HCT116 (cell line): ENCODE results near the gene FAM171A1. TPM values are rescaled to one million over a fixed set of nuclear protein-coding genes. Genes with fewer than 3 reads are reported as not detected.

Source experiments
- ATAC-seq: fragments of 200-7000 bp; cut with Tn5 transposase; 2 replicates; pipeline ENCODE4 v1.9.1; 2020; ENCODE audit warnings: mild to moderate bottlenecking, moderate library complexity
- BruUV-seq: library from RNA; stranded (reverse); fragments of 400-500 nt; replicated peaks from 2 replicates; lab custom pipeline; 2021; lab: Mats Ljungman, UMichigan
- CTCF ChIA-PET: fragments of 300-600 bp; sonication (Branson Sonifier 250); formaldehyde crosslinking; loops from one replicate; lab custom pipeline; 2021; ENCODE audit warnings: antibody characterized with exemption; lab: Charles Lee
- POLR2A ChIA-PET: fragments of 300-600, 350-600 bp; sonication (Branson Sonifier 250); formaldehyde crosslinking; loops from one replicate; lab custom pipeline; 2021; ENCODE audit warnings: antibody characterized with exemption; lab: Charles Lee
- RAD21 ChIA-PET, 2 experiments: fragments of 300-600 bp; sonication (Branson Sonifier 250); formaldehyde crosslinking; loops; one replicate each; lab custom pipeline; 2023; ENCODE audit warnings: low total read pairs in 2 of 2; ENCODE audit not compliant: uncharacterized antibody in 2 of 2, unreplicated experiment in 2 of 2, low non-redundant PET in 1 of 2; lab: Charles Lee
- DNase-seq: peaks from one replicate; pipeline ENCODE4 v3.0.0-alpha.2; 2010; ENCODE audit warnings: low read depth, low spot score
- H2AFZ ChIP-seq: fragments of 200-600 bp; shearing (Covaris generic), sonication (generic); 2 replicates; pipeline ENCODE4 v1.6.1; 2017; ENCODE audit warnings: low read depth, mixed run types, mixed read lengths, antibody characterized with exemption, low read length; ENCODE audit not compliant: poor library complexity, severe bottlenecking
- H3K27ac ChIP-seq: 2 replicates; pipeline ENCODE4 v1.5.1; 2012; ENCODE audit warnings: low read depth, low read length
- H3K27me3 ChIP-seq: fragments of 200-600 bp; sonication (generic); 2 replicates; pipeline ENCODE4 v1.6.1; 2016; ENCODE audit warnings: mixed run types, low read length, mixed read lengths; ENCODE audit not compliant: insufficient read depth
- H3K36me3 ChIP-seq, 2 experiments: fragments of 200-500 bp in 1 of 2; fragments of 200-600 bp in 1 of 2; sonication (Bioruptor generic) in 1 of 2; sonication (generic) in 1 of 2; 2 replicates each; pipeline versions ENCODE4 v1.5.1 to v1.6.1; 2014 to 2016; ENCODE audit warnings: low read length in 2 of 2, inconsistent platforms in 1 of 2, mixed read lengths in 1 of 2, mixed run types in 1 of 2; ENCODE audit not compliant: insufficient read depth in 2 of 2, control insufficient read depth in 1 of 2
- H3K4me1 ChIP-seq, 2 experiments: fragments of 200-600 bp in 1 of 2; sonication (generic) in 1 of 2; 2 replicates each; pipeline versions ENCODE4 v1.5.1 to v1.6.1; 2012 to 2017; ENCODE audit warnings: low read length in 2 of 2, inconsistent platforms in 1 of 2, mild to moderate bottlenecking in 1 of 2, mixed read lengths in 1 of 2, mixed run types in 1 of 2, moderate library complexity in 1 of 2; ENCODE audit not compliant: insufficient read depth in 2 of 2, control insufficient read depth in 1 of 2
- H3K4me2 ChIP-seq: fragments of 200-600 bp; sonication (generic); 2 replicates; pipeline ENCODE4 v1.6.1; 2017; ENCODE audit warnings: mixed run types, low read length, mixed read lengths
- H3K4me3 ChIP-seq, 2 experiments: fragments of 200-600 bp in 1 of 2; sonication (generic) in 1 of 2; replicated peaks in 1 of 2; 2 replicates each; pipeline ENCODE4 v1.5.1; 2011 to 2016; ENCODE audit warnings: low read length in 2 of 2, control low read depth in 1 of 2, low read depth in 1 of 2, mild to moderate bottlenecking in 1 of 2, mixed read lengths in 1 of 2, mixed run types in 1 of 2
- H3K79me2 ChIP-seq: fragments of 200-600 bp; sonication (generic); 2 replicates; pipeline ENCODE4 v1.6.1; 2017; ENCODE audit warnings: mild to moderate bottlenecking, mixed run types, low read length, moderate library complexity, mixed read lengths; ENCODE audit not compliant: insufficient read depth
- H3K9ac ChIP-seq: fragments of 200-600 bp; sonication (generic); 2 replicates; pipeline ENCODE4 v1.6.1; 2016; ENCODE audit warnings: low read length, mixed read lengths
- H3K9me2 ChIP-seq: fragments of 200-600 bp; sonication (generic), shearing (Covaris generic); 2 replicates; pipeline ENCODE4 v1.6.1; 2017; ENCODE audit warnings: mixed run types, mild to moderate bottlenecking, moderate library complexity; ENCODE audit not compliant: insufficient read depth
- H3K9me3 ChIP-seq, 2 experiments: fragments of 200-500 bp in 1 of 2; fragments of 200-600 bp in 1 of 2; sonication (Bioruptor generic) in 1 of 2; sonication (generic) in 1 of 2; 2 replicates each; pipeline ENCODE4 v1.6.1; 2014 to 2017; ENCODE audit warnings: low read length in 2 of 2, mixed read lengths in 2 of 2, inconsistent platforms in 1 of 2, low read depth in 1 of 2, mild to moderate bottlenecking in 1 of 2, mixed run types in 1 of 2, moderate library complexity in 1 of 2; ENCODE audit not compliant: control insufficient read depth in 1 of 2, insufficient read depth in 1 of 2
- H4K20me1 ChIP-seq: fragments of 200-600 bp; sonication (generic), shearing (Covaris generic); 2 replicates; pipeline ENCODE4 v1.6.1; 2017; ENCODE audit warnings: mixed run types, mild to moderate bottlenecking, moderate library complexity; ENCODE audit not compliant: insufficient read depth
- CBX3 ChIP-seq: IDR thresholded peaks from 2 replicates; pipeline ENCODE4 v1.6.1; 2012; ENCODE audit warnings: low read depth
- EGR1 ChIP-seq: IDR thresholded peaks from 2 replicates; pipeline ENCODE4 v1.6.1; 2012; ENCODE audit warnings: low read depth
- ELF1 ChIP-seq: IDR thresholded peaks from 2 replicates; pipeline ENCODE4 v1.6.1; 2012; ENCODE audit warnings: low read depth, borderline replicate concordance
- FOSL1 ChIP-seq: IDR thresholded peaks from 2 replicates; pipeline ENCODE4 v1.6.1; 2012; ENCODE audit warnings: low read depth
- RAD21 ChIP-seq: IDR thresholded peaks from 2 replicates; pipeline ENCODE4 v1.6.1; 2012; ENCODE audit warnings: low read depth, mild to moderate bottlenecking
- SRF ChIP-seq: IDR thresholded peaks from 2 replicates; pipeline ENCODE4 v1.6.1; 2012; ENCODE audit warnings: low read depth
- TCF7L2 ChIP-seq: IDR thresholded peaks from 2 replicates; pipeline ENCODE4 v1.7.0; 2011; ENCODE audit warnings: borderline replicate concordance, inconsistent platforms; ENCODE audit not compliant: insufficient read depth, insufficient read length; ENCODE audit errors: extremely low read depth
- YY1 ChIP-seq: IDR thresholded peaks from 2 replicates; pipeline ENCODE4 v1.6.1; 2011; ENCODE audit warnings: low read length, low read depth, moderate library complexity, mild to moderate bottlenecking; ENCODE audit not compliant: insufficient replicate concordance; ENCODE audit errors: extremely low read depth
- ZFX ChIP-seq: fragments of 450-650 bp; IDR thresholded peaks from 2 replicates; pipeline ENCODE4 v1.6.1; 2017
- intact Hi-C: fragments of 100-400 bp; cut with micrococcal nuclease; formaldehyde crosslinking; loops from 2 replicates; pipeline ENCODE4 v1.10.0; 2022
- total RNA-seq: library from RNA; stranded (reverse); gene quantifications from one replicate; pipeline ENCODE4 v1.2.1, GENCODE V29; 2021; ENCODE audit not compliant: unreplicated experiment
- TF ChIP-seq, protein P1 (sequence below), 3 experiments: fragments of 200-600 bp in 1 of 3; sonication (generic) in 1 of 3; IDR thresholded peaks in 2 of 3; conservative IDR thresholded peaks in 1 of 3; 2 replicates each; pipeline ENCODE4 v1.5.1; 2012 to 2017; ENCODE audit warnings: low read depth in 2 of 3, low read length in 2 of 3, antibody characterized with exemption in 1 of 3, borderline replicate concordance in 1 of 3, control low read depth in 1 of 3, mild to moderate bottlenecking in 1 of 3, mixed read lengths in 1 of 3, mixed run types in 1 of 3, moderate library complexity in 1 of 3; ENCODE audit not compliant: insufficient read depth in 1 of 3
- TF ChIP-seq, protein P2 (sequence below): IDR thresholded peaks from 2 replicates; pipeline ENCODE4 v1.6.1; 2012

The FAM171A1 gene
- total RNA-seq, 1 experiment from 2014 or later: 32.5 TPM

DNA sequence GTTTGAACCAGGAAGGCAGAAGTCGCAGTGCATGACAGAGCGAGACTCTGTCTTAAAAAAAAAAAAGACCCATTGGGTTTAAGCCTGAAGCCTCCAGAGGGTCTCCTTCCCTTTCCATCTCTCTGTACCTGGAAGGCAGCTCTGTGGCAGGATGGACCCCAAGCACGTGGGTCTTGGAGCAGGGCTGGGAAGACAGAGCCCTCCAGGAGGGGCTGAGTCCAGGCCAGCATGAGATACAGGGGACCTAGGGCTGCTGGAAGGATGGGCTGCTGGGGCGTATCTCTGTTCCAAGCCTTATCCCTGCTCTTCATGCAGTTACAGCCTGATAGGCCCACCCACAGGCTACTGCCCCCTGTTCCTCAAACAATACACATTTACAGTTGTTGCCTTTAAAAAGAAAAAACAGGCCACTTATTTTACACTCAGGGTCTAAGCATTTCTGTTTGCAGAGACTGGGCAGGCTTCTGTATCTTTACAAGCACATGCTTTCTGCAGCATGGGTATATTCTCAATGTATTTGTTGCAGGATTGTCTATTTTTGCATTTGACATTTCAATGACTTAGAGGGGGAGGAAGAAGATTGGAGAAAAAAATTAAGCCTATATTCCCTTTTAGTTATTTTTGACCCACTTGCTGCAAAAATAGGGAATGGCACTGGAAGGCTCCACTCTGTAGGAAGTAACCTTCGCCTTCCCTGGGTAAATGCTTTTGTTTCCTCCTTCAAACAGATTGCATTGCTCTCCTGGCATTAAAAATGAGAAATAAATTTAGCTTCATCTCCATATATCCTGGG, 60.1 kb downstream of the FAM171A1 start:
- Histone ChIP-seq H3K36me3 (no peaks in the 10 kb centered on the region), H3K9me2 (no peaks in the 10 kb centered on the region), H3K79me2 (peaks cover 20% of the 10 kb centered on the region), H2AFZ (no peak overlapping the region), H4K20me1 (no peaks in the 10 kb centered on the region), H3K9ac (no peak overlapping the region), H3K4me3 (no peak overlapping the region), H3K27me3 (no peaks in the 10 kb centered on the region), H3K27ac (no peak overlapping the region)
- POLR2A ChIA-PET: interaction anchor here (0.7 kb wide), 1 partner anchor 16 kb away, joined by 3 read pairs; no protein-coding TSS in a partner anchor
- CTCF ChIA-PET: no interaction called here
- DNase-seq: no peak
- TF ChIP-seq EGR1 (no peak), ZFX (no peak), CBX3 (no peak), FOSL1 (no peak), TCF7L2 (no peak), ELF1 (no peak), RAD21 (no peak), YY1 (no peak), SRF (no peak)
- TF ChIP-seq, protein P1, sequence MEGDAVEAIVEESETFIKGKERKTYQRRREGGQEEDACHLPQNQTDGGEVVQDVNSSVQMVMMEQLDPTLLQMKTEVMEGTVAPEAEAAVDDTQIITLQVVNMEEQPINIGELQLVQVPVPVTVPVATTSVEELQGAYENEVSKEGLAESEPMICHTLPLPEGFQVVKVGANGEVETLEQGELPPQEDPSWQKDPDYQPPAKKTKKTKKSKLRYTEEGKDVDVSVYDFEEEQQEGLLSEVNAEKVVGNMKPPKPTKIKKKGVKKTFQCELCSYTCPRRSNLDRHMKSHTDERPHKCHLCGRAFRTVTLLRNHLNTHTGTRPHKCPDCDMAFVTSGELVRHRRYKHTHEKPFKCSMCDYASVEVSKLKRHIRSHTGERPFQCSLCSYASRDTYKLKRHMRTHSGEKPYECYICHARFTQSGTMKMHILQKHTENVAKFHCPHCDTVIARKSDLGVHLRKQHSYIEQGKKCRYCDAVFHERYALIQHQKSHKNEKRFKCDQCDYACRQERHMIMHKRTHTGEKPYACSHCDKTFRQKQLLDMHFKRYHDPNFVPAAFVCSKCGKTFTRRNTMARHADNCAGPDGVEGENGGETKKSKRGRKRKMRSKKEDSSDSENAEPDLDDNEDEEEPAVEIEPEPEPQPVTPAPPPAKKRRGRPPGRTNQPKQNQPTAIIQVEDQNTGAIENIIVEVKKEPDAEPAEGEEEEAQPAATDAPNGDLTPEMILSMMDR (IDR thresholded peaks at IDR 0.05 in 2 of 3, conservative IDR thresholded peaks at IDR 0.05 in 1 of 3; ENCODE audit: borderline replicate concordance in 1 of 3, insufficient read depth in 1 of 3, low read depth in 2 of 3, low read length in 2 of 3): no peak
- TF ChIP-seq, protein P2, sequence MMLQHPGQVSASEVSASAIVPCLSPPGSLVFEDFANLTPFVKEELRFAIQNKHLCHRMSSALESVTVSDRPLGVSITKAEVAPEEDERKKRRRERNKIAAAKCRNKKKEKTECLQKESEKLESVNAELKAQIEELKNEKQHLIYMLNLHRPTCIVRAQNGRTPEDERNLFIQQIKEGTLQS: no peak
- TF ChIP-seq, all 23 proteins: peak for 0
- no peaks in the 10 kb centered on the region for H3K4me1 ChIP-seq
- no TSS peak for BruUV-seq
- RAD21 ChIA-PET: no interaction called here
- intact Hi-C loops: no loop called here
- ATAC-seq: no peak
- no peaks in the 10 kb centered on the region for H3K9me3 ChIP-seq
- no peak overlapping the region for H3K4me2 ChIP-seq
